ENCODE results near the gene TTLL9. TPM values are rescaled to one million over a fixed set of nuclear protein-coding genes. Genes with fewer than 3 reads are reported as not detected.

The TTLL9 gene
- total RNA-seq, 1 donor from 2014 or later = not detected

DNA sequence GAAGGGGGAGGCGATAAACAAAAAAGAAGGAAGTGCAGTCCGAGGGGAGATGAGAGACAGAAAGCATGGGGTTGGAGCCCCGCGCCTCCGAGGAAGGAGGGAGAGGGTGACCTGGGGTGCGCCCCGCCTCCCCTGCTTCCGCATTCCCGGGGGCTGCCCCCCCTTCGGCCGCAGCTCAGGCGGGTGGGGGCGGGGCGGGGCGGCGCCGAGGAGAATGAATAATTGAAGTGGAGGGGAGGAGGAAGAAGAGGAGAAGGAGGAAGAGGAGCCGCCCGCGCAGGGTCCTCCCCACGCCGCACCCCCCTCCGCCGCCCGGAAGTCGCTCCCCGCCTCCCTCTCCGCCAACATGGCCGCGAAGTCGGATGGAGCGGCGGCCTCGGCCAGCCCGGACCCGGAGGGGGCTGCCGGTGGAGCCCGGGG, 97.4 kb downstream of the TTLL9 start, which contains the start of gene XKR7:
Gene XKR7 (plus strand): TSS at position 322 of the 420 bp plus-strand sequence. CDS start 25 bp downstream, at position 347.
- TF ChIP-seq, protein P1, sequence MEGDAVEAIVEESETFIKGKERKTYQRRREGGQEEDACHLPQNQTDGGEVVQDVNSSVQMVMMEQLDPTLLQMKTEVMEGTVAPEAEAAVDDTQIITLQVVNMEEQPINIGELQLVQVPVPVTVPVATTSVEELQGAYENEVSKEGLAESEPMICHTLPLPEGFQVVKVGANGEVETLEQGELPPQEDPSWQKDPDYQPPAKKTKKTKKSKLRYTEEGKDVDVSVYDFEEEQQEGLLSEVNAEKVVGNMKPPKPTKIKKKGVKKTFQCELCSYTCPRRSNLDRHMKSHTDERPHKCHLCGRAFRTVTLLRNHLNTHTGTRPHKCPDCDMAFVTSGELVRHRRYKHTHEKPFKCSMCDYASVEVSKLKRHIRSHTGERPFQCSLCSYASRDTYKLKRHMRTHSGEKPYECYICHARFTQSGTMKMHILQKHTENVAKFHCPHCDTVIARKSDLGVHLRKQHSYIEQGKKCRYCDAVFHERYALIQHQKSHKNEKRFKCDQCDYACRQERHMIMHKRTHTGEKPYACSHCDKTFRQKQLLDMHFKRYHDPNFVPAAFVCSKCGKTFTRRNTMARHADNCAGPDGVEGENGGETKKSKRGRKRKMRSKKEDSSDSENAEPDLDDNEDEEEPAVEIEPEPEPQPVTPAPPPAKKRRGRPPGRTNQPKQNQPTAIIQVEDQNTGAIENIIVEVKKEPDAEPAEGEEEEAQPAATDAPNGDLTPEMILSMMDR (IDR thresholded peaks at IDR 0.05; ENCODE audit: insufficient read depth, low read length, poor library complexity, severe bottlenecking) = no peak
- Histone ChIP-seq H3K36me3 (ENCODE audit: control insufficient read depth, insufficient read depth, low read length) (no peaks in the 10 kb centered on the region), H3K27me3 (ENCODE audit: control insufficient read depth, insufficient read depth, low read length) (peaks cover 38% of the 10 kb centered on the region), H3K4me3 (ENCODE audit: low read depth, low read length) (peak within 1 kb of the TSS; percentile 16)
- DNase-seq (ENCODE audit: low read depth) = no peak

DNA sequence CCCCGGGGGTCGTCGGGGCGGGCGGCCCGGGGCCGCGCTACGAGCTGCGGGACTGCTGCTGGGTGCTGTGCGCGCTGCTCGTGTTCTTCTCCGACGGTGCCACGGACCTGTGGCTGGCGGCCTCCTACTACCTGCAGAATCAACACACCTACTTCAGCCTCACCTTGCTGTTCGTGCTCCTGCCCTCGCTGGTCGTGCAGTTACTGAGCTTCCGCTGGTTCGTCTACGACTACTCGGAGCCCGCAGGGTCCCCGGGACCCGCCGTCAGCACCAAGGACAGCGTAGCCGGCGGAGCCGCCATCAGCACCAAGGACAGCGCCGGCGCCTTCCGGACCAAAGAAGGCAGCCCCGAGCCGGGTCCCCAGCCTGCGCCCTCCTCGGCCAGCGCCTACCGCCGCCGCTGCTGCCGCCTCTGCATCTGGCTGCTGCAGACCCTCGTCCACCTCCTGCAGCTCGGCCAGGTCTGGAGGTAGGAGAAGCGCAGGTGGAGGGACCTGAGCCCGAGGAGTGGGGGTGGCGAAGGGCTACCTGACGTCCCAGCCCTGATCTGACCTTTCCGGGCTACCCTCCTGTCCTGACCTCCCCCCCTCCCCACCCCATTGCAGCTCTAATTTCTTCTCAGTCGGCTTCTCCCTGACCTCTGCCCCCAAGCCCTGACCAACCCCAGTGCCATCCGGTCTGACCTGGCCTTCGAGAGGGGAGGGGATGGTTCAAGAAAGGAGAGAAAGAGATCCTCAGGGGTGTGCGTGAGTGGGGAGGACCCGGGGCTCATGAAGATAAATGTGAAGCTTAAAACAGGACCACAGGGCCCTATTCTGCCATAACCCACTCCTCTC, 98.1 kb downstream of the TTLL9 start:
- peak; percentile 10 for DNase-seq (ENCODE audit: low read depth)
- Histone ChIP-seq H3K27me3 (ENCODE audit: control insufficient read depth, insufficient read depth, low read length) (peaks cover 35% of the 10 kb centered on the region), H3K36me3 (ENCODE audit: control insufficient read depth, insufficient read depth, low read length) (no peaks in the 10 kb centered on the region), H3K4me3 (ENCODE audit: low read depth, low read length) (peak overlapping the region; percentile 16)
- TF ChIP-seq, protein P1 (IDR thresholded peaks at IDR 0.05; ENCODE audit: insufficient read depth, low read length, poor library complexity, severe bottlenecking) = no peak

DNA sequence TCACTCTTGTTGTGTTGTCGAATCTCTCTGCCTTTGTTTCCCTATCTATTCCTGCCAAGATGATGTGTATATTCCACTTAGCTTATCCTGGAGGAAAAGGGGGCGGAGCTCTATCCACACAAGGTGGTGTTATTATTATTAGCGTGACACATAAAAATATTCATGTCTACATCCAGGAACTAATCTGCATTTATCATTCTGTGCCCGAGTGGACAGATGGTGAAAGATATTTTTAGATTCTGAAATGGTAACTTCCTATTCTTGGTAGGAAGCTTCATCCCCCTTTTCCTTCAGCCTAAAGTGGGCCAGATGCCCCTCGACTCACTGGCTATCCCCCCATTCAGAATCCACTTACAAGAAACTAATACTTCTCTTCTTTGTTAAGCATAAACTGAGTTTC, 99.6 kb downstream of the TTLL9 start:
- Histone ChIP-seq H3K27me3 (ENCODE audit: control insufficient read depth, insufficient read depth, low read length) (peaks cover 37% of the 10 kb centered on the region), H3K4me3 (ENCODE audit: low read depth, low read length) (no peak overlapping the region), H3K36me3 (ENCODE audit: control insufficient read depth, insufficient read depth, low read length) (no peaks in the 10 kb centered on the region)
- DNase-seq (ENCODE audit: low read depth) = no peak
- TF ChIP-seq, protein P1 (IDR thresholded peaks at IDR 0.05; ENCODE audit: insufficient read depth, low read length, poor library complexity, severe bottlenecking) = no peak

DNA sequence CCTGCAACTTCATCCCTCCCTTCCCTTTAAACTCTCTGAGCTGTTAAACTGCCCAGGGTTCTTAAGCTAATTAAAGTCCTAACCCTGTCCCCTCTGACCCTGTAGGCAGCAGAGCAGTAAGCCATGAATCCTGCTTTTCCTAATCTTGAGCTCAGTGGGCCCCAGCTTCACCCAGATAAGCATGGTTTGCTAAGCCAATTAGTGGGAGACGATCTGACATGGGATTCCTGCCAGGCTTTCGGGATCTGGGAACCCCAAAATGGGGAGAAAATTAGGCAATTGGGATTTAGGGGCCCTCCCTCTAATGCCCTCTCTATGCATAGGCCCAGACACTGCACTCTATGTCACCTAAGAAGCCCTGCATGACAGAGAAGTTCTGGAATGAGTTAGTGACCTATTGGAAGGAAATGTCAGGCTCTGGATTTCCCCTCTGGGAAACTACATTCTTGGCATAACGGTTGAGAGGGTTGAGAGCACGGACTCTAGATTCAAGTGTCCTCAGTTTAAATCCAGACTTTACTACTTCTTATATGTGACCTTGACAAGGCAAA, 102.1 kb downstream of the TTLL9 start:
- Histone ChIP-seq H3K4me3 (ENCODE audit: low read depth, low read length) (no peak overlapping the region), H3K27me3 (ENCODE audit: control insufficient read depth, insufficient read depth, low read length) (peaks cover 26% of the 10 kb centered on the region), H3K36me3 (ENCODE audit: control insufficient read depth, insufficient read depth, low read length) (no peaks in the 10 kb centered on the region)
- DNase-seq (ENCODE audit: low read depth) = peak; percentile 16
- TF ChIP-seq, protein P1 (IDR thresholded peaks at IDR 0.05; ENCODE audit: insufficient read depth, low read length, poor library complexity, severe bottlenecking) = no peak

DNA sequence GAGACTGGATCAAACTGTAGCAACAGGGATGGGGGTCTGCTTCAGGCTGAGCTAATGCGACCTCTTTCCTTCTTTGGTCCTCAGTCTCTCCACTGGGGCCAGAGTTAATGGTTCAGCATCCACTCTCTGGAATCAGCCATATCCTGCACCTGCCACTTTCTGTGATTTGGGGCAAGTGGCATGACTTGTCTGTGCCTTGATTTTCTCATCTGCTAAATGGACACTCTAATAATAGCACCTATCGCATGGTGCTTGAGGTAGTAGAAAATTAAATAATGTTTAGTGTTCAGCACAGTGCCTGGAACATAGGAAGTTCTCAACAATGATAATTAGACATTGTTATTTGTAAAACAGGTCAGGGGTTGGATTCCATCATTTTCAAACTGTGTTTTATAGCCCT, 103.9 kb downstream of the TTLL9 start:
- TF ChIP-seq, protein P1 (IDR thresholded peaks at IDR 0.05; ENCODE audit: insufficient read depth, low read length, poor library complexity, severe bottlenecking) = no peak
- Histone ChIP-seq H3K36me3 (ENCODE audit: control insufficient read depth, insufficient read depth, low read length) (no peaks in the 10 kb centered on the region), H3K27me3 (ENCODE audit: control insufficient read depth, insufficient read depth, low read length) (peaks cover 12% of the 10 kb centered on the region), H3K4me3 (ENCODE audit: low read depth, low read length) (no peak overlapping the region)
- DNase-seq (ENCODE audit: low read depth) = no peak
